Adrenal gland (tissue), 12 donors: Measurements from ENCODE around the gene CEND1. TPM values are rescaled to one million over a fixed set of nuclear protein-coding genes. Genes with fewer than 3 reads are reported as not detected.

Experiments used
- DNase-seq, 7 donors: peaks; one replicate each; pipeline ENCODE4 v3.0.0-alpha.2; 2019 to 2020
- H3K27ac ChIP-seq, 5 donors: fragments of 200-600 bp; sonication (generic) in 4 of 5; 1 replicate in 3 of 5; 2 replicates in 2 of 5; pipeline versions ENCODE4 v1.5.1 to v1.8.0; 2016 to 2020; ENCODE audit warnings: mild to moderate bottlenecking in 1 of 5
- H3K27me3 ChIP-seq: fragments of 200-600 bp; 2 replicates; pipeline ENCODE4 v1.8.0; 2021
- H3K36me3 ChIP-seq, 2 donors: fragments of 200-600 bp; replicated peaks in 1 of 2; 1 replicate in 1 of 2; 2 replicates in 1 of 2; pipeline versions ENCODE4 v1.5.1 to v1.8.0; 2018 to 2022
- H3K4me1 ChIP-seq, 2 donors: fragments of 200-600 bp; replicated peaks in 1 of 2; 1 replicate in 1 of 2; 2 replicates in 1 of 2; pipeline versions ENCODE4 v1.5.1 to v1.8.0; 2018 to 2021
- H3K4me3 ChIP-seq, 4 donors: fragments of 200-600 bp; sonication (generic) in 3 of 4; one replicate each; pipeline ENCODE4 v1.5.1; 2016 to 2018
- H3K9me3 ChIP-seq, 3 donors: fragments of 200-600 bp; sonication (generic) in 1 of 3; replicated peaks in 1 of 3; 1 replicate in 2 of 3; 2 replicates in 1 of 3; pipeline versions ENCODE4 v1.5.1 to v1.8.0; 2016 to 2021
- POLR2A ChIP-seq, 2 donors: fragments of 450-650 bp; IDR thresholded peaks; one replicate each; pipeline ENCODE4 v1.6.1; 2017; ENCODE audit warnings: antibody characterized with exemption in 2 of 2, mild to moderate bottlenecking in 2 of 2, moderate library complexity in 1 of 2
- WGBS, 4 donors: extraction: QIAGEN DNeasy Blood & Tissue Kit in 2 of 4; methylation state at CpG; one replicate each; pipeline versions ENCODE4 v1.1.5 to v1.1.7; 2013 to 2017; 5-methylcytosine and 5-hydroxymethylcytosine counted together
- intact Hi-C, 2 donors: fragments of 100-400 bp; cut with DNase I; formaldehyde crosslinking; loops; one replicate each; pipeline versions ENCODE4 v1.14.1 to v1.15.0; 2022 to 2023
- polyA plus RNA-seq, 3 donors: library from polyadenylated mRNA; stranded (reverse); fragments of 200-250 nt in 2 of 3; fragments of 350-450 nt in 1 of 3; fragmentation: Illumina TruSeq in 1 of 3; extraction: RNeasy Lipid Tissue Mini Kit (QIAGEN cat#74804) in 1 of 3; gene quantifications; one replicate each; pipeline ENCODE4 v1.2.3, GENCODE V29; 2013 to 2014
- total RNA-seq, 9 donors: library from RNA; depleted of rRNA in 4 of 9; stranded (reverse); fragments of >200 nt in 4 of 9; fragments of 120-200 nt in 1 of 9; fragmentation: NEBNext Ultra II Directional in 1 of 9; extraction: Animal tissue kit (Norgen Biotek cat#: 25700) in 1 of 9; gene quantifications; one replicate each; pipeline versions ENCODE4 v1.1.0 to v1.2.4, GENCODE V29; 2013 to 2023
- TF ChIP-seq, protein P1 (sequence below), 6 experiments: fragments of 450-650 bp in 4 of 6; fragments of 200-600 bp in 2 of 6; sonication (generic) in 1 of 6; IDR thresholded peaks; 1 replicate in 5 of 6; 2 replicates in 1 of 6; pipeline versions ENCODE4 v1.5.1 to v1.8.0; 2016 to 2021; ENCODE audit warnings: antibody characterized with exemption in 6 of 6, mild to moderate bottlenecking in 2 of 6, moderate library complexity in 1 of 6
- donor health status: healthy with polysubstance abuse.
- donor health status: Bipolar disorder and iron deficiency.
- donor health status: DM: yes; HTN: yes; CAD: no.
- donor health status: DM: no; HTN: no; CAD: no.
- donor health status: DM: no; HTN: no; CAD: no.
- donor health status: DM: yes; HTN: yes; CAD: no.

The CEND1 gene
- total and polyA plus RNA-seq, 12 donors, result 0.42 to 14.5 (median 3.0) TPM; not detected in 4

- peak overlapping the region in 3 of 4 donors; percentile 78 to 98 (median 91) for H3K4me3 ChIP-seq
- H3K27ac ChIP-seq, result peak overlapping the region; percentile 31 to 98 (median 96)
- peaks cover 31 to 34% of the 10 kb centered on the region in 2 donors for H3K4me1 ChIP-seq
- intact Hi-C loops, result no loop called here
- no peaks in the 10 kb centered on the region for H3K9me3 ChIP-seq
- peak in 1 of 2 donors; percentile 32 for TF ChIP-seq POLR2A (IDR thresholded peaks at IDR 0.05)
- TF ChIP-seq, protein P1, sequence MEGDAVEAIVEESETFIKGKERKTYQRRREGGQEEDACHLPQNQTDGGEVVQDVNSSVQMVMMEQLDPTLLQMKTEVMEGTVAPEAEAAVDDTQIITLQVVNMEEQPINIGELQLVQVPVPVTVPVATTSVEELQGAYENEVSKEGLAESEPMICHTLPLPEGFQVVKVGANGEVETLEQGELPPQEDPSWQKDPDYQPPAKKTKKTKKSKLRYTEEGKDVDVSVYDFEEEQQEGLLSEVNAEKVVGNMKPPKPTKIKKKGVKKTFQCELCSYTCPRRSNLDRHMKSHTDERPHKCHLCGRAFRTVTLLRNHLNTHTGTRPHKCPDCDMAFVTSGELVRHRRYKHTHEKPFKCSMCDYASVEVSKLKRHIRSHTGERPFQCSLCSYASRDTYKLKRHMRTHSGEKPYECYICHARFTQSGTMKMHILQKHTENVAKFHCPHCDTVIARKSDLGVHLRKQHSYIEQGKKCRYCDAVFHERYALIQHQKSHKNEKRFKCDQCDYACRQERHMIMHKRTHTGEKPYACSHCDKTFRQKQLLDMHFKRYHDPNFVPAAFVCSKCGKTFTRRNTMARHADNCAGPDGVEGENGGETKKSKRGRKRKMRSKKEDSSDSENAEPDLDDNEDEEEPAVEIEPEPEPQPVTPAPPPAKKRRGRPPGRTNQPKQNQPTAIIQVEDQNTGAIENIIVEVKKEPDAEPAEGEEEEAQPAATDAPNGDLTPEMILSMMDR (IDR thresholded peaks at IDR 0.05), result no peak
- no peaks in the 10 kb centered on the region for H3K27me3 ChIP-seq
- WGBS, 4 donors, result 13 to 27% (median 24%) methylated on average over 5 to 11 of the region's 11 CpGs
- H3K36me3 ChIP-seq, result peaks cover 0 to 28% of the 10 kb centered on the region in 2 donors
- DNase-seq, result peak; percentile 90 to 97 (median 96)
Observed at GRCh38 chr11:820655-821511, 31.0 kb upstream of the CEND1 start.

- intact Hi-C loops, result no loop called here
- DNase-seq, result peak; percentile 92 to 98 (median 98)
- H3K4me1 ChIP-seq, result peaks cover 31 to 34% of the 10 kb centered on the region in 2 donors
- peak overlapping the region; percentile 59 to 98 (median 84) for H3K4me3 ChIP-seq
- WGBS, 4 donors, result 1 to 10% (median 3%) methylated on average over 2 to 47 of the region's 47 CpGs
- H3K27me3 ChIP-seq, result no peaks in the 10 kb centered on the region
- TF ChIP-seq, protein P1 (IDR thresholded peaks at IDR 0.05), result no peak
- peak; percentile 45 to 91 for TF ChIP-seq POLR2A (IDR thresholded peaks at IDR 0.05)
- H3K36me3 ChIP-seq, result peaks cover 0 to 27% of the 10 kb centered on the region in 2 donors
- H3K9me3 ChIP-seq, result no peaks in the 10 kb centered on the region
- H3K27ac ChIP-seq, result peak overlapping the region; percentile 71 to 98 (median 96)
Observed at GRCh38 chr11:819943-820649, 30.2 kb upstream of the CEND1 start.

DNA sequence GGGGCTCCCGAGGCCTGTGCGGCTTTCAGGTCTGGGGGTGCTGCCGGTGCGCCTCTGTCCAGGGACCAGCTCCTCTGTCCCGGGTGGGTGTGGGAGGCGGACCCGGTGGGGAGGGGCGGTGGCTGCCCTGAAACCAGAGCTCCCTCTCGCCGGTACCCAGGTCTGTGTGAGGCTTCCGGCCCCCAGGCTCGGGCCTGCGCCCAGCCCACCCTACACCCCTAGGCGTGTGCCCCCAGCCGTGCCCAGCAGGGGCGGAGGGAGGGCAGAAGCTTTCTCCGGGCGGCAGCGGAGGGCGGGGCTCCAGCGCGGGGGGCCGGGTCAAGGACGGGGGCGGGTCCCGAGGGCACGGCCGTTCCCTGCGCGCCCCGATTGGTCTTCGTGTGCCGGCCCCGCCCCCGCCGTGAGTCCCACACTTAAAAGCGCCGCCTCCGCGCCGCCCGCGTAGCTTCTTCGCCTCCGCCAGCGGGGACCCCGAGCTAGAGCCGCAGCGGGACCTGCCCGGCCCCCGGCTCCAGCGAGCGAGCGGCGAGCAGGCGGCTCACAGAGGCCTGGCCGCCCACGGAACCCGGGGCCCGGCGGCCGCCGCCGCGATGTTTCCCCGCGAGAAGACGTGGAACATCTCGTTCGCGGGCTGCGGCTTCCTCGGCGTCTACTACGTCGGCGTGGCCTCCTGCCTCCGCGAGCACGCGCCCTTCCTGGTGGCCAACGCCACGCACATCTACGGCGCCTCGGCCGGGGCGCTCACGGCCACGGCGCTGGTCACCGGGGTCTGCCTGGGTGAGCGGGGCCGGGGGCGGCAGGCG, 29.4 kb upstream of the CEND1 start:
- WGBS, 4 donors, result 0 to 1% methylated on average over 90 to 96 of the region's 96 CpGs; no CpG with 5 or more reads in 2 of the 4 donors
- peaks cover 0 to 20% of the 10 kb centered on the region in 2 donors for H3K36me3 ChIP-seq
- no peaks in the 10 kb centered on the region for H3K9me3 ChIP-seq
- peak overlapping the region; percentile 59 to 98 (median 84) for H3K4me3 ChIP-seq
- peak; percentile 79 to 95 for TF ChIP-seq POLR2A (IDR thresholded peaks at IDR 0.05)
- TF ChIP-seq, protein P1 (IDR thresholded peaks at IDR 0.05), result peak in 4 of 6 experiments; percentile 25 to 52 (median 38)
- peaks cover 31 to 34% of the 10 kb centered on the region in 2 donors for H3K4me1 ChIP-seq
- intact Hi-C loops, result no loop called here
- H3K27me3 ChIP-seq, result no peaks in the 10 kb centered on the region
- DNase-seq, result peak; percentile 89 to 96 (median 92)
- H3K27ac ChIP-seq, result peak overlapping the region; percentile 71 to 98 (median 96)
